ENCODE data around the gene NEURL1.

Gene NEURL1

DNA sequence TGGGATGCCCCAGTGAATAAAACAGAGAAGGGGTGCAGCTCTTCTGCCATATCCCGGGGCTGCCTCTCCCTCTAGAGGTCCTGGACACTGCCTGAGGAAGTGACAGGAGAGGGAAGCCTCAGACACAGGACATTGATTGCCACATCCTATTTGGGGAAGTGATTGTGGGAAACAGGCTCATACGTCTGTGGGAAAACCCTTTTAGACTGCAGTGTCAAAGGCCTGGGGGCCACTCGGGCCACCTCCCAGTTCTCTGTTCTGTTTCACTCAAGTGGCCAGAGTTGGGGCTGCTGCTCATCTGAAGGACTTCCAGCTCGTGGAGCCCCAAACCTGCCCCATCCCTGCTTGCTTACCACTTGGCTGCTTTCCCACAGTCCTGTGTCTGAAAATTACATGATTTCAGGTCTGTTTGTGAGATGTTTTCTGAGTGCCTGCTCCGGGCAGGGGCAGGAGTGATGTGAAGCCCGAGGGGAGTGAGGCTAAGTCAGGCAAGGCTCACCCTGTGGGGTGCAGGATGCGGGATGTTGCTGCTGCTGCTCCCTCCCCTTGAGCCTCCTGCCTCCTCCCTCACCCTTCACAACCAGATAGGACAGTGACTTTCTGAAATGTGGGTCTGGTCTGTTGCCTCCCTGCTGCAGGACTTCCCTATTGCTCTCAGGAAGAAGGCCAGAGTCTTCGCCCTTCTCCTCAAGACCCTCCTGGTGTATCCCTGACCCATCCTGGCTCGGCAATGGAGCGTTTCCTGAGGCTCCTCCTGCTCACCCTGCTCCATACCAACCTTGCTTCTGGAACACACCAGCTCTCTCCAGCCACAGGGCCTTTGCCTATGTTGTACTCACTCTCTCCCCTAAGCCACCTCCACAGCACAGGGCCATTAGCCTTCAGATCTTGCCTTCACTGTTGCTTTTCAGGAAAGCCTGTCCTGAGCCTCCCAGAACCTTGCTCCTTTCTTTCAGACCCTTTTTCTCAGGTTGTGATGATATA is 58.4 kb downstream of the NEURL1 start:
- DNase-seq (ENCODE audit: low read depth, low spot score): no peak
- no peak overlapping the region for H3K4me3 ChIP-seq (ENCODE audit: low read length)

DNA sequence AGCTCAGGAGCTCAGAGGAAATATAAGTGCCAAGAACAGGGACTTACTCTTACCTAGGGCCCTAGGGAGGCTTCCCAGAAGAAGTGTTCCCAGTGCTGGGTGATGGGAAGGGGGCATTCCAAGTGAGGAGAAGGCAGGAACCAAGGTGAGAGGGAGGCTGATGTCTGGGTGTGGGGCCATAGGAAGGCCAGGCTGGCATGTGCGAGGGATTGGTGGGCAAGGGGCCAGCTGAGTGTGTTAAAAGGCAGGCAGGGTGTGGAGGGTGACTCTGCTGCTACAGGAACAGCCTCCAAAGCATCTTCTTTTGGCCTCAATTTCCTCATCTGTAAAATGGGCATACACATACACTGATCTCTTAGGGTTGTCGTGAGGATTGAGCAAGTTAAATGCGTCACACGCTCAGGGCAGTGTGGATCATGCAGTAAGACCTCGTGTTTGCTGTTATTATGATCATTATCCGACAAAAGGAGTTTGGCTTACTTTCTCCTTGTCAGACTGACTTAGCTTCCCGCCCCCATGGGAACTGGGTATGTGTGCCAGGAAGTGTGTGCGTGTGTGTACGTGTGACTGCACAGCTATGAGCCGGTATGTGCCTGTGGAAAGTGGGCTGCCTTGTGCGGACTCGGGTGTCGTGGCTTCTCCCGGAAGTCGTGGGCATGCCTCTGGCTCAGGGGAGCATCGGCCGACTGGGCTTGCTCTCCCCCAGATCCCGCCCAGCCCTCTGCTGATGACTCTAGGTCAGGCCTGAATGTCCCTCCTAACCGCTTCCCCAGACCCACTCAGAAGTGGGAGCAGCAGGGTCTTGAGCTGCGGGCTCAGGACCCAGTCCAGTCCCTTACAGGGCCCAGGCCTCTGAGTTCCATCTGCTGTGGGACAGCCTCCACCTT is 59.6 kb downstream of the NEURL1 start:
- H3K4me3 ChIP-seq (ENCODE audit: low read length): no peak overlapping the region
- DNase-seq (ENCODE audit: low read depth, low spot score): no peak

DNA sequence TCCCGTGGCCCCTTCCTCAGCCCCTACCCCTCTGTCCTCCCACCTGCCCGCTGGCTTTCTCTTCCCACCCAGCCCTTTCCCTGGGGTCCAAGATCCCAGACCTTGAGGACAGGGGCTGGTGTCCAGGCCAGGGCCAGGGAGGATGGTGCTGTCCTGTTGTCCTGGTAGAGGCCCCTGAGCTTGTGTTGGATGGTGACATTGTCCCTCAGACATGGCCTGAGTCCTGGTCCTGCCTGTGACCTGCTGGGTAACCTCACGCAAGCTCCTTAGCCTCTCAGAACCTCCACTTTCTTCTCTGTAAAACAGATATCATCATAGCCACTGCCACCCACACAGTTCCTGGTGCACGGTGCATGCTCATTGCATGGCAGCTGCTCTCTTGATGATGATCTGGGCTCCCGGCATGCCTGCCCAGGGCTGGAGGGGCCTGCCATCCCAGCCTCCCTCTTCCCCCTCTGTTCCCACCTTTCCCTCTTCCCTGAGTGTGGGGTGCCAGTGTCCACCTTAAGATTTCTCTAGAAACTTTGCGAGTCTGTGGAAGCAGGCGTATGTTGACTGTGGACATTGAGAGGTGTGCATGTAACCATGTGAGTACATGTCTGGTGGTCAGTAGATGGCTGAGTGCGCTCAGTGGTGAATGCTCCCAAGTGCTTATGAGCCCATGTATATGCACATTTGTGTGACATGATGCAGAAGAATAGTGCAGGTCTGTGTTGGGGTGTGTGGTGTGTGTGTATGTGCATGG is 60.4 kb downstream of the NEURL1 start:
- no peak overlapping the region for H3K4me3 ChIP-seq (ENCODE audit: low read length)
- no peak for DNase-seq (ENCODE audit: low read depth, low spot score)

DNA sequence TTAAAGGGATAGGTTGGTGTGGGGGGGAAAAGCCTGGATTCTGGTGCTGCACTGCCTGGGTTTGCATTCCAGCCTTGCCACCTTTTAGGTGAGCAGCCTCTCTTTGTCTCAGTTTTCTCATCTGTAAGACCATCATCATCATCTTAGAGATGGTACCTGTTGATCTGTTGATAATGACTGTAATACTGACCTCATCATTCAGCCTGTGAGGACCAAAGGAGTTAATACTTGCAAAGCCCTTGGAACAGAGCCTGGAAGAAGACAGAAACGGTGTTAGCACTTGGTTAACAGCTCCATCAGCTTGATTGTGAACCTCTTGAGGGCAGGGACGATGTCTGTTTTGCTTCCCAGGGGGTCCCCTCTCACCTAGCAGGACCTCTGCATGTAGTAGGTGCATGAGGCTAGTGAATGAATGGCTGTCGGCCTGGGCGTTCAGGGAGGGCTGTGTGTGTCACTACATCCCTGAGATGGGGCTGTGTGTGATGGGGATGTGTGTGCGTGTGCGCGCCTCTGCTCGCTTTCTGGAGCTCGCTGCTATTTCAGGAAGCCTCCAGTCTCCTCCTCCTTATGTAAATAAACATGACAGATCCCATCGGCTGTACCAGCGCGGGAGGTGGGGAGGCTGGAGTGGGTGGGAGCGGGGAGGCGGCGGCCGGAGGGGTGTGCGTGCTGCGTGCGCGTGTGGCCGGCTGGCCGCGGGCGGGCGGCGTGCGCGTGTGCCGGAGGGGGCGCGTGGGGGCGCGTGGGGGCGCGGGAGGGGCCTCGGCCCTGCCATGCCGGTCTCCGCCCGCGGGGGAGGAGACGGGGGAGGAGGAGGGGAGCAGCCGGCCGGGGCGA is 61.2 kb downstream of the NEURL1 start:
- DNase-seq (ENCODE audit: low read depth, low spot score): no peak
- no peak overlapping the region for H3K4me3 ChIP-seq (ENCODE audit: low read length)

DNA sequence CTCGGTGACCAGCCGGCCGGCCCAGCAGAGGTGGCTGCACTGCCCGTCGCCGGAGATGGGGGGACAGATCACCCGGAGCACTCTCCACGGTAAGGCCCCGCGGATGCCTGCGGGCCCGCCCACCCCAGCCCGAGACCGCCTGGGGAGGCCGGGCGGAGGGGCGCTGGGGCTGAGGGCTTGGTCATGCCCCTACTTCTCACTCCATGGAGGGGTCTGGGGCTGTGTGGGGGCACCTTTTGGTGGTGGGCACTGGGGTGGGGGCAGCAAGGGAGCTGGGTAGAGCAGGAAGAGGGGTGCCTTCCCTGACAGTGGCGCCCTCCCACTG is 61.8 kb downstream of the NEURL1 start:
- no peak overlapping the region for H3K4me3 ChIP-seq (ENCODE audit: low read length)
- no peak for DNase-seq (ENCODE audit: low read depth, low spot score)

DNA sequence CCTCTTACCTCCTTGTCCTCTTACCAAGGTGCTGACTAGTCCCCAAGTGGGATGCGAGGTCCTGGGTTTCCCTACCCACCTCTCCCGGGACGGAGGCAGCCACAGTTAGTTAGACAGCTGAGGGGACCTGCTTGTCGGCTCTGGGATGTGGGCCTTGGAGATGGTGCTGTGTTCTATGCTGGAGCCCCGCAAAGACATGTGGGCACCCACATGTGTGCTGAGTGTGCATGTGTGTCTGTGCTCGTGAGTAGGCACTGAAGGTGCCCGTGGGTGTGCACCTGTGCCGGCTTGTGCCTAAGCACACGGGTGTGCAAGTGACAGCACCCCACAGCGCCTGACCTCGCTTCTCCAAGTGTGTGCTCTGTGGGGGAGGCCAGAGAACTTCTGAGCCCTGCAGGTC is 62.2 kb downstream of the NEURL1 start:
- DNase-seq (ENCODE audit: low read depth, low spot score): no peak
- H3K4me3 ChIP-seq (ENCODE audit: low read length): no peak overlapping the region

DNA sequence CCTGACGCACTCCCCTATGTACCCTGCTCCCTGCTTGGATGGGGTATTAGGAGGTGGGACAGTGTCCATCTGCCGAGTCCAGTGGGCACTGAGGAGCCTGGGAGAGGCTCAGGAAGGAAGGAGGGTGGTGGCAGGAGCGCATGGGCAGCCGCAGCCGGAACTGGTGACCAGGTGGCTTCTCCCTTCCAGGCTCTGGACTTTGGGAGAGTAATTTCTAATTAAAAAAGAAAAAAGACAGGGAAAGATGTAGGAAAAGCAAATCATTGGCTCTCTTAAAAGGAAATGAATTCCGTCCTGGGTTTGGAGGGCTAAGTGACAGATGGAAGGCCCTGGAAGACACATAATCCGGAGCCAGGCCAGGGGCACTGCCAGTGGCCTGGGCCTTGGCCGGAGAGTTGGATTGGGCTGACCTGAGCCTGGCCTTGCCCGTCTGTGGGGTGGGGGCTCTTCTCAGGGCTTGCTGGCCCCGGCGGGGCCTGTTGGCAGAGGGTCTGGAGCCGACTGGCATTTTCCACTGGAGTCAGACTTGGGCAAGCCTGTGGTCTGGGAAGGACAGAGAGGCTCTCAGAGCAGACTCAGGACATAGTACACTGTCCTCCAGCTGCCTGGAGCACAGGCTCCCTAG is 63.0 kb downstream of the NEURL1 start:
- DNase-seq (ENCODE audit: low read depth, low spot score): no peak
- H3K4me3 ChIP-seq (ENCODE audit: low read length): no peak overlapping the region

DNA sequence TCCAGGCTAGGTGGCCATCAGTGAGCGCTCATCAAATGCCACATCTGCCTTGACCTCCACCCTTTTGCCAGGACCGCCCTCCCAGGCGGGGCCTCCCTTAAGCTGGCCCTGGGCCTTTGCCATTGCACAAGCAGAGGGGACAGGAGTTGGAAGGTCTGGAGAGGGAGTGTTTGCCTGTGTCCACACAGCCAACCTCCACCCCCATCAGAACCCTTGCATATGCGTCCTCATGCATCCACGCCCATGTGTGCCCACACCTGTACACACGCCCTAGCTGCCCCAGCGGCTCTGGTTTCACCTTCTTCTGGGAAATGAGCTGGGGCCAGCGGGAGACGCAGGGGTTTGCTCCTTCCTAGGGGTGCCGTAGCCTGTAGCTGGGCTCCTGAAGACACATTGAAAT is 64.0 kb downstream of the NEURL1 start:
- H3K4me3 ChIP-seq (ENCODE audit: low read length): no peak overlapping the region
- no peak for DNase-seq (ENCODE audit: low read depth, low spot score)

DNA sequence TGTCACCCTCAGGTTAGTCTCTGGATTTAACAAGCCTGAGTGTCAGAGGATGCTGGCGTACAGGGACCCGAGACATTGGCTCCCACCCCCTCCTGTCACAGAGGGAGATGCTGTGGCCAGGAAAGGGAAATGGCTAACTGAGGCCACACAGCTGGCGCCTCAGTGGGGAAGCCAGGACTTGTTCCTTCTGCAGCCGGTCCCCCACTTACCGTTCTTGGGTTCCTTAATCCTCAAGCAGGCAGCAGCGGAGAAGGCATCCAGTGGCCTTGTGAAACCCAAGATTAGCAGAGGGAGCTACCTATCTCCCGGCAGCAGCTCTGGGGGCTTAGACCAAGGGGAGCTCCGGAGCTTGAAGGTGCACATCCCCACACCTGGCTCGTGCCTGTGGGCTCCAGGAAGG is 65.4 kb downstream of the NEURL1 start:
- no peak overlapping the region for H3K4me3 ChIP-seq (ENCODE audit: low read length)
- no peak for DNase-seq (ENCODE audit: low read depth, low spot score)

DNA sequence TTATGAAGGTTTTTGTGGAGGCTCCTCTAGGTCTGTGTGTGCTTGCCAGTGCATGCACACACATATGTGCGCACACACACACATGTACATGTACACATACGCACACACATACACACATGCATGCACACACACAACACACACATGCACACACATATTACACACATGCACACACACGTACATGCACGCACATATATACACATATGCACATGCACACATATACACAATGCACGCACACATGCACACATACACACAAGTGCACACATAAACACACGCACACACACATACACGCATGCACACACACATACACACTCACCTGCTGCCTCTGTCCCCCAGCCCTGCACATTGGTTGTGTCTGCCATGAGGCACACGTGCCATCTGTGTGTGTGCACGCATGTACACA is 66.3 kb downstream of the NEURL1 start:
- no peak for DNase-seq (ENCODE audit: low read depth, low spot score)
- H3K4me3 ChIP-seq (ENCODE audit: low read length): no peak overlapping the region

DNA sequence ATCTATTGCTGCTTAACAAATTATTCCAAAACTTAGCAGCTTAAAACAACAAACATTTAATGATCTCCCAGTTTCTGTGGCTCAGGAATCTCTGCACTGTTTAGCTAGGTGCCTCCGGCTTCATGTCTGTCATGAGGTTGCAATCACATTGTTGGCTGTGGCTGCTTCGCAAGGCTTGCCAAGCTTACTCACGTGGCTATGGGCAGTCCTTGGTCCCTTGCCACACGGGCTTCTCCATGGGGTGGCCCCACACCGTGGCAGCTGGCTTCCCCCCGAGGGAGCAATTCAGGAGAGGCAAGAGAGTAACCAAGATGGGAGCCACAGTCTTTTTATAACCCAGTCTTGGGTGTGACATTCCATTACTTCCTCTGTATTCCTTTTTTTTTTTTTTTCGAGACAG is 67.4 kb downstream of the NEURL1 start:
- H3K4me3 ChIP-seq (ENCODE audit: low read length): no peak overlapping the region
- DNase-seq (ENCODE audit: low read depth, low spot score): no peak

DNA sequence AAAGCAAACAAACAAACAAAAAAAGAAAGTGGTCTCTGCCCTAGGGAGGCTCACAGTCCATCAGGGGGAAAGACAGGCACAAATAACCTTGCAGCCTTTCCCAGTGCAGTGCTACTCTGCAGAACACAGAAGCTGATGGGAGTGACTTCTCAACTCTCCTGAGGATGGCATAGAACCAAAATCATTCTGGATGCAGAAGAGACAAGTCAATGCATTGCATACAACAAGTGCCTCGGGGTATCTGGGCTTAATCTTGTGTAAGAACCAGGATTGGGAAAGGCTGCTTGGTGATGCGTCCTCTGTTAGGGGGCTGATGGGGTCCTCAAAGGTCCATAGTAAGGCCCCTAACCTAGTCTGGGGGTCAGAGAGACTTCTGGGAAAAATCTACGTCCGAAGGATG is 68.9 kb downstream of the NEURL1 start:
- no peak for DNase-seq (ENCODE audit: low read depth, low spot score)
- H3K4me3 ChIP-seq (ENCODE audit: low read length): no peak overlapping the region

DNA sequence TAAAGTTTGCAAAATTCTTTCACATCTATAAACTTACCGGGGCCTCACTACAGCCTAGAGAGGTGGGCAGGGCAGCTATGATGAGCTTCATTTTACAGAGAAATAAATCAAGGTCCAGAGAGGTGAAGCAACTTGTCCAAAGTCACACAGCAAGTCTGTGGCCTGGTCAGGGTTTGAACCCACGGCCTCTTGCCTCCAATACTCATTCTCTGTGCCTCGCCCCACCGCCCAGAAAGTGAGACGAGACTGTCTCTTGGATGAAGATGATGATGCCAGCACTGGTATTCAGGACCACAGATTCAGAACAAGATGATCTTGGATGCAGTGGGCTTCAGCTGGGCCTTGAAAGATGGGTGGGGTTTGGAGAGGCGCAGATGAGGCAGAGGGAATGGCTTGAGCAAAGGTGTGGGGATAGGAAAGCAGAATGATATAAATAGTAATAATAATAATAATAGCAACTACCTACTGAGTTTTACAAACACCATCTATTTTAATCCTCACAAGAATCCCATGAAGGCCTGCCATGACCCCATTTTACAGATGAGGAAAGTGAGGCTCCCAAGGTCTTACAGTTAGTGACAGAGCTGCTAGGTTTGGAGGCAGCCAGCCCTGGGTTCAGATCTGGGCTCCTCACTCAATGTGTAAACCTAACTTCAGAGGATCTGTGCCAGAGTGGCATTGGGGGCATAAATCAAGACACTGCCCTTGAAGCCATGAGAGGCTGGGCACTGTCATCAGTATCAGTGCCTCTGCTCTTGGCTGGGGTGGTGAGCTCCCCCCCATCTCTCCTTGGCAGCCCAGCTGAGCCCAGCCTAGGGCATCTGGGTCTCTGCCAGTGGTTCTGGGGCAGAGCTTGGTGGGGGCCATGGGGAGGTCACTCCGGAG is 70.0 kb downstream of the NEURL1 start:
- no peak for DNase-seq (ENCODE audit: low read depth, low spot score)
- no peak overlapping the region for H3K4me3 ChIP-seq (ENCODE audit: low read length)

DNA sequence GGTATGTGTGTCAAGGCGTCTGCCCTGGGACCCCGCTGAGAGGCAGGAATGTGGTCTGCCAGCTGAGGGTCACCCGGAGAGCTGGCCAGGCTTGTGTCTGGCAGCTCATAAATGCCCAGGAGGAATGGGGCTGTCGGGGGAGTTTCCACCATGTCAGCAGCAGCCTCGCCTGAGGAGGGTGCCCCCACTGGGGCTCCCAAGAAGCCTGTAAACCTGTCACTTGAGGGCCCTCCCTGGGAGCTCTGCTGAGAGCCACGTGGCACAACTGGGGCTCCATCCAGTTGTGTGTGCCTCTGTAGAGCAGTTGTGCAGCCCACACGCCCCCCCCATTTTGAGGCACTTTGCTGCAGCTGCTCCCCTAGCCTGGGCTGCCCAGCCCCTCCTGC is 70.6 kb downstream of the NEURL1 start:
- no peak for DNase-seq (ENCODE audit: low read depth, low spot score)
- no peak overlapping the region for H3K4me3 ChIP-seq (ENCODE audit: low read length)

DNA sequence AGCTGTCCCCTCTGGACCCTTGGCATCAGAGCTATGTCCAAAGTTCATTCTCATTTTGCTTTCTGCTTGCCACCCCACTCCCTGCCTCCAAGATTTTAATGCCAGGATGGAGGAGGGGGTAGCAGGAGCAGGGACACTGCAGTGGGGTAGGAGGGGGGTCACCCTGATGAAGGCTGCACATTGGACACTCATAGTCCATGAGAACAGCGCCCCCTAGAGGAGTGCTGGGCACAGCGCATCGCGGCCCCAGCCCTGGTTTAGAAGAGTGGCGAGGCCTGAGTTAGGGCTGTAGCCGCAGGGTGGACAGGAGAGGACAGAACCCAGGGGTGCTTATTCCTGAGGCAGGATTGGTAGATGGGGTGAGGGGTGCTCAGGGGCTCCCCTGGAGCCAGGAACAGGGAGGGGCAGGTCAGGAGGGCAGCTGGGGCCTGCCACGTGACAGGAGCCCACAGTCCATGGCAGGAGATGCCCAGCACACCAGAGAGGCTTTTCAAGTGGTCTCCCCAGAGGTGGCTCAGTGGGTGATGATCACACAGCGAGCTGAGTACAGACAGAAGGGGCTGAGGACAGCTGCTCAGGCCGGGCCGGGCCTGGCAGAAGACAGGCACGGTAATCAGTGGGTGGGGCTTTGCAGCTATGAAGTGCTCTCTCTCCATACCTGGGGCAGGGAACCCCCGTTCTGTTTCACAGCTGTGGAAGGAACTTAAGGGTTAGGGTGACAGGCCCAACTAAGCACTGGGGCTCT is 71.4 kb downstream of the NEURL1 start:
- DNase-seq (ENCODE audit: low read depth, low spot score): no peak
- H3K4me3 ChIP-seq (ENCODE audit: low read length): no peak overlapping the region

DNA sequence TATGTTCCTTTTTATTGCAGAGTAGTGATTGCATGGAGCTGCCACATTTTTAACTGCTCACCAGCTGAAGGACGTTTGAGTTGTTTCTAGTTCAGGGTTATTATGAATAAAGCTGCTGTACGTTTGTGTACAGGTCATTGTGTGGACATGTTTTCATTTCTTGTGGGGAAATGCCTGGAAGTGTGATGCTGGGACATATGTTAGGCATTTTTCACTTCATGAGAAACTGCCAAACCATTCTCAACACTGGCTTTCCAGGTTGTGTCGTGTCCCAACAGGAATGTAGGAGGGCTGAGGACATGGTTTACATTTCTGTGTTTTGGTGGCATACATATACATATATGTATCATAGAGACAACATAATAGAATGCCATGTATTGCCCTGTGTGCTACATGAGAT is 73.0 kb downstream of the NEURL1 start:
- DNase-seq (ENCODE audit: low read depth, low spot score): no peak
- no peak overlapping the region for H3K4me3 ChIP-seq (ENCODE audit: low read length)

DNA sequence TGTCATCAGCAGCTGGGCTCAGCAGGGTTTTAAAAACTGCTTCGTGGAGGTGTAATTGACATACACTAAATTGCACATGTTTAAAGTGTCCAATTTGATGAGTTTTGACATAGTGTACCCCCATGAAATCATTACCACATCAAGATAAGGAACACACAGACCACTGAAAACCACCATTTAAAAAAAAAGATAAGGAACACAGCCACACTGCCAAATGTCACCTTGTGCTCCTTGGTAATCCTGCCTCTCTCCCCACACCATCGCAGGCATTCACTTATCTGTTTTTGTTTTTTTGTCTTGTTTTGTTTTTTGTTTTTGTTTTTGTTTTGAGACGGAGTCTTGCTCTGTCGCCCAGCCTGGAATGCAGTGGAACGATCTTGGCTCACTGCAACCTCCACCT is 75.0 kb downstream of the NEURL1 start:
- H3K4me3 ChIP-seq (ENCODE audit: low read length): no peak overlapping the region
- no peak for DNase-seq (ENCODE audit: low read depth, low spot score)
